H9 (cell line): ENCODE measurements around the gene NFASC. TPM values are rescaled to one million over a fixed set of nuclear protein-coding genes. Genes with fewer than 3 reads are reported as not detected.

Experiments used
- DNase-seq: peaks from one replicate; pipeline ENCODE4 v3.0.0-alpha.2; 2017
- H2AFZ ChIP-seq: one replicate; pipeline ENCODE4 v1.6.1; 2013; ENCODE audit warnings: mild to moderate bottlenecking, low read length, control low read depth, moderate library complexity
- H2AK5ac ChIP-seq: 2 replicates; pipeline ENCODE4 v1.6.1; 2013; ENCODE audit warnings: low read length, control low read depth, mixed read lengths; ENCODE audit not compliant: insufficient read length
- H2BK120ac ChIP-seq: one replicate; pipeline ENCODE4 v1.6.1; 2013; ENCODE audit warnings: low read depth, mild to moderate bottlenecking, low read length, control low read depth, inconsistent platforms; ENCODE audit not compliant: poor library complexity, severe bottlenecking
- H2BK12ac ChIP-seq: 2 replicates; pipeline ENCODE4 v1.6.1; 2013; ENCODE audit warnings: low read length, control low read depth, mixed read lengths, low read depth; ENCODE audit not compliant: insufficient read length
- H2BK15ac ChIP-seq: 2 replicates; pipeline ENCODE4 v1.6.1; 2013; ENCODE audit warnings: low read depth, low read length, control low read depth
- H2BK20ac ChIP-seq: one replicate; pipeline ENCODE4 v1.6.1; 2013; ENCODE audit warnings: low read depth, mild to moderate bottlenecking, low read length, control low read depth, inconsistent platforms; ENCODE audit not compliant: poor library complexity, severe bottlenecking
- H2BK5ac ChIP-seq: 2 replicates; pipeline ENCODE4 v1.6.1; 2013; ENCODE audit warnings: low read length, control low read depth, mixed read lengths; ENCODE audit not compliant: insufficient read length
- H3K14ac ChIP-seq: 2 replicates; pipeline ENCODE4 v1.6.1; 2013; ENCODE audit warnings: low read length, control low read depth; ENCODE audit not compliant: insufficient read depth
- H3K18ac ChIP-seq: 2 replicates; pipeline ENCODE4 v1.6.1; 2013; ENCODE audit warnings: low read depth, mild to moderate bottlenecking, mixed read lengths, low read length, control low read depth; ENCODE audit not compliant: insufficient read length
- H3K23ac ChIP-seq: 2 replicates; pipeline ENCODE4 v1.6.1; 2013; ENCODE audit warnings: low read length, control low read depth, mixed read lengths, low read depth; ENCODE audit not compliant: insufficient read length
- H3K23me2 ChIP-seq: 2 replicates; pipeline ENCODE4 v1.6.1; 2013; ENCODE audit warnings: low read depth, mild to moderate bottlenecking, mixed read lengths, low read length, control low read depth; ENCODE audit not compliant: insufficient read length, poor library complexity, severe bottlenecking
- H3K27ac ChIP-seq: 2 replicates; pipeline ENCODE4 v1.5.1; 2013; ENCODE audit warnings: low read length, control low read depth, mixed read lengths, low read depth; ENCODE audit not compliant: insufficient read length
- H3K27me3 ChIP-seq: 2 replicates; pipeline ENCODE4 v1.6.1; 2013; ENCODE audit warnings: low read length, control low read depth, inconsistent platforms; ENCODE audit not compliant: insufficient read depth
- H3K4ac ChIP-seq: 2 replicates; pipeline ENCODE4 v1.6.1; 2013; ENCODE audit warnings: low read depth, mild to moderate bottlenecking, control low read depth, inconsistent platforms, low read length, moderate library complexity
- H3K4me1 ChIP-seq: 2 replicates; pipeline ENCODE4 v1.6.1; 2013; ENCODE audit warnings: low read length, control low read depth, inconsistent platforms; ENCODE audit not compliant: insufficient read depth
- H3K4me2 ChIP-seq: 2 replicates; pipeline ENCODE4 v1.6.1; 2013; ENCODE audit warnings: low read length, control low read depth, mixed read lengths; ENCODE audit not compliant: insufficient read length, insufficient read depth
- H3K56ac ChIP-seq: 2 replicates; pipeline ENCODE4 v1.6.1; 2013; ENCODE audit warnings: low read depth, mild to moderate bottlenecking, mixed read lengths, low read length, control low read depth; ENCODE audit not compliant: insufficient read length
- H3K79me1 ChIP-seq: 2 replicates; pipeline ENCODE4 v1.6.1; 2013; ENCODE audit warnings: low read depth, mild to moderate bottlenecking, moderate library complexity, low read length, control low read depth, inconsistent platforms; ENCODE audit not compliant: insufficient read depth, poor library complexity, severe bottlenecking
- H3K79me2 ChIP-seq: 2 replicates; pipeline ENCODE4 v1.6.1; 2013; ENCODE audit warnings: low read length, control low read depth, inconsistent platforms; ENCODE audit not compliant: insufficient read depth
- H3K9ac ChIP-seq: 2 replicates; pipeline ENCODE4 v1.6.1; 2013; ENCODE audit warnings: low read length, control low read depth, mixed read lengths; ENCODE audit not compliant: insufficient read length; ENCODE audit errors: extremely low read depth
- H3K9me3 ChIP-seq: one replicate; pipeline ENCODE4 v1.6.1; 2013; ENCODE audit warnings: low read depth, low read length, inconsistent platforms; ENCODE audit not compliant: control insufficient read depth
- H3T11ph ChIP-seq: one replicate; pipeline ENCODE4 v1.6.1; 2013; ENCODE audit warnings: mild to moderate bottlenecking, low read length, control low read depth, inconsistent platforms
- H4K20me1 ChIP-seq: one replicate; pipeline ENCODE4 v1.6.1; 2013; ENCODE audit not compliant: control insufficient read depth, insufficient read length, insufficient read depth
- H4K5ac ChIP-seq: 2 replicates; pipeline ENCODE4 v1.6.1; 2013; ENCODE audit warnings: low read depth, mild to moderate bottlenecking, mixed read lengths, low read length, control low read depth; ENCODE audit not compliant: insufficient read length
- H4K8ac ChIP-seq: replicated peaks from 2 replicates; pipeline ENCODE4 v1.6.1; 2013; ENCODE audit warnings: low read length, control low read depth, mixed read lengths, low read depth; ENCODE audit not compliant: insufficient read length
- H4K91ac ChIP-seq: 2 replicates; pipeline ENCODE4 v1.6.1; 2013; ENCODE audit warnings: low read depth, mild to moderate bottlenecking, moderate library complexity, mixed read lengths, low read length, control low read depth; ENCODE audit not compliant: insufficient read length
- H3K27ac Mint-ChIP-seq, 3 experiments: 2 replicates in 2 of 3; 3 replicates in 1 of 3; pipeline ENCODE4 v1.8.0; 2020 to 2021; ENCODE audit warnings: mixed read lengths in 3 of 3, mild to moderate bottlenecking in 1 of 3, moderate library complexity in 1 of 3
- H3K27me3 Mint-ChIP-seq: 2 replicates; pipeline ENCODE4 v1.8.0; 2021; ENCODE audit warnings: low read depth, mild to moderate bottlenecking, moderate library complexity, mixed read lengths
- H3K36me3 Mint-ChIP-seq, 3 experiments: 2 replicates in 2 of 3; 3 replicates in 1 of 3; pipeline ENCODE4 v1.8.0; 2020 to 2021; ENCODE audit warnings: low read depth in 3 of 3, mixed read lengths in 3 of 3; ENCODE audit not compliant: insufficient read depth in 1 of 3
- H3K4me1 Mint-ChIP-seq, 2 experiments: 2 replicates each; pipeline ENCODE4 v1.8.0; 2020; ENCODE audit warnings: mixed read lengths in 2 of 2
- H3K4me3 Mint-ChIP-seq, 2 experiments: 2 replicates in 1 of 2; 3 replicates in 1 of 2; pipeline ENCODE4 v1.8.0; 2020 to 2021; ENCODE audit warnings: mild to moderate bottlenecking in 2 of 2, mixed read lengths in 2 of 2, moderate library complexity in 1 of 2
- H3K9me3 Mint-ChIP-seq, 2 experiments: 2 replicates in 1 of 2; 3 replicates in 1 of 2; pipeline ENCODE4 v1.8.0; 2020; ENCODE audit warnings: mild to moderate bottlenecking in 2 of 2, mixed read lengths in 2 of 2, moderate library complexity in 1 of 2
- CTCF ChIP-seq: fragments of 200-600 bp; sonication (generic); conservative IDR thresholded peaks from 3 replicates; pipeline ENCODE4 v1.8.0; 2021; ENCODE audit warnings: antibody characterized with exemption, mild to moderate bottlenecking
- WGBS: extraction: QIAGEN DNeasy Blood & Tissue Kit; methylation state at CpG from one replicate; pipeline ENCODE4 v1.1.7; 2013; ENCODE audit warnings: missing lambda C conversion rate, low lambda C conversion rate, mixed read lengths; ENCODE audit not compliant: insufficient read length; ENCODE audit errors: extremely low coverage; 5-methylcytosine and 5-hydroxymethylcytosine counted together
- total RNA-seq: library from RNA; stranded (reverse); gene quantifications from 2 replicates; pipeline ENCODE4 v1.2.1, GENCODE V29; 2021

The NFASC gene
- total RNA-seq, 1 experiment from 2014 or later, result 5.0 TPM

GRCh38 chr1:204846546-204846945 lies 24.1 kb upstream of the NFASC start:
- Histone ChIP-seq H3K4me2 (no peak overlapping the region), H3K56ac (no peak overlapping the region), H3K23ac (no peak overlapping the region), H2AK5ac (no peak overlapping the region), H3K79me2 (no peaks in the 10 kb centered on the region), H3K27me3 (no peaks in the 10 kb centered on the region), H3K4ac (no peak overlapping the region), H2BK5ac (no peak overlapping the region), H3K9me3 (no peaks in the 10 kb centered on the region), H2BK120ac (no peak overlapping the region), H3K14ac (no peak overlapping the region; the same call in 1 of the 2 replicates), H3K18ac (no peak overlapping the region), H2BK20ac (no peak overlapping the region), H3K79me1 (no peaks in the 10 kb centered on the region), H4K8ac (no peak overlapping the region), H3K27ac (no peak overlapping the region), H3K4me1 (no peaks in the 10 kb centered on the region), H3K9ac (no peak overlapping the region), H2AFZ (no peak overlapping the region), H2BK12ac (no peak overlapping the region), H4K20me1 (no peaks in the 10 kb centered on the region), H3T11ph (no peak overlapping the region), H2BK15ac (no peak overlapping the region), H3K23me2 (no peaks in the 10 kb centered on the region), H4K5ac (no peak overlapping the region), H4K91ac (no peak overlapping the region)
- WGBS, result no CpG with 5 or more reads among the region's 3 CpGs
- H3K36me3 Mint-ChIP-seq, result no peaks in the 10 kb centered on the region
- H3K9me3 Mint-ChIP-seq, result no peaks in the 10 kb centered on the region; a peak in 1 of 5 replicates
- TF ChIP-seq CTCF, result no peak
- DNase-seq, result no peak
- H3K4me1 Mint-ChIP-seq, result peaks cover 7 to 15% of the 10 kb centered on the region in 2 experiments
- H3K4me3 Mint-ChIP-seq, result no peak overlapping the region
- H3K27me3 Mint-ChIP-seq, result no peaks in the 10 kb centered on the region
- no peak overlapping the region; a peak in 1 of 7 replicates for H3K27ac Mint-ChIP-seq
